Measurements from ENCODE around the gene RFX2.

Gene RFX2

GRCh38 chr19:5955636-5955935 lies 154.7 kb downstream of the RFX2 start:
- no peak for DNase-seq (ENCODE audit: low read depth in 2 of 2)

- DNase-seq (ENCODE audit: low read depth in 2 of 2) = no peak
These were observed 156.0 kb downstream of the RFX2 start for GRCh38 chr19:5954293-5954692.

DNA sequence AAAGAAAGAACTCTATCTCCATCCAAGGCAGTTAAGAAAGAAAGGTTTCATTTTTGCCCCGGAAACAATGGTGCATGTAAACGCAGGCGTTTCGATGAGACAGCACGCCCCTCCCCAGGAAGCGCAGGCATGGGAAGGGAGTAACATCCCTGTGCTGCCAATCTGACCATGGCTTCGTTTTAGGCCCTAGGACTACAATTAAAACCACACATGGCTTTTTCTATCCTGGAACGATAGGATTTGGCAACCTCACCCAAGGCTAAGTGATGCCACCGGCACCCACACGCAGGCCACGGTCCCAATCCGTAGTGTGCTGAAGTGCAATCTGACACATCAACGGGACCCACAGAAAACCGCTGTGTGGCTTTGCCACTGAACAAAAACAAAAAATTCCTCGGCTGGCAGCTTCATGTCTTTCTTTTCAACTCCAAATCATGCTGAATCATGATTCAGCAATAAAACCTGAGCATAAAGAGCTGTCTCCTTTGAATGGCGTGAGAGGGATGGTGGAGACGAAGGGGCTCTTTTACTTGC lies 156.6 kb downstream of the RFX2 start:
- DNase-seq (ENCODE audit: low read depth in 2 of 2) = no peak

GRCh38 chr19:5953030-5953589 lies 157.2 kb downstream of the RFX2 start:
- no peak for DNase-seq (ENCODE audit: low read depth in 2 of 2)

DNA sequence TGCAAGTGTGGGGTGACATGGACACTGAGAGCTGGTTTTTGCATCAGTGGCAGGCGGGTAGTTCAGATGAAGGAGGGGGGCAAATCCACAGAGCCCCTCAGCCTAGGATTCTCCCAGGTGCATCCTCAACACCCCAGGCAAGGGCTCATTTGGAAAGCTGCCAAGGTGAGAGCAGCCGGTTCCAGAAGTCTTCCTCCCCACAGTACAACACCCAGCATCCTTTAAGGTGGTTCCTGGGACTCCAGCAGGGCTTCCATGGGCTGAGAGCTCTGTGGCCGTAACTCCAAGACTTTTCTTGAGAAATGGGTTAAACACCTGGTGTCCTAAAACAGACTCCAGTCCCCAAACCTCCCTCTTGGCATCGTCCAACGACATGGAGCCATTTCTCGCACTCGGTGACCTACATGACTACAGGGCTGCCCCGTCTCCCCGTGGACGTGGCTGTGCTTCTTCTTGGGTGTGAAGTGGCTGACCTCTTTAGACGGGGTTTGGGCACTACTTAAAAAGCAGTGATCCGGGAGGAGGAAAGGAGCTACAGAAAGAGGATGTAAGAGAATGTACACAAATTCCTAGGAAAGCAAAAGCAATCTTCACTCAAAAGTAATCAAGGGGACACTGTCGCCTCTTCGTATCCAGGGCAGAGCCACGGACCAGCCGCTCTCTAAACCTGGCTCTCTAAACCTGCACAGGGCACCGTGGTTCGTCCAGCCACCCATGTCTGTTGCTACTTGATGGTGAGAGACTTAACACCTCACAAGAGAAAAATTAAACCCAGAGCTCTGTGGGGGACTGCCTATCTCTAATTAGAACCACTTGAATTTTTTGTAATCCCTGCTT lies 157.9 kb downstream of the RFX2 start:
- DNase-seq (ENCODE audit: low read depth in 2 of 2) = no peak

DNA sequence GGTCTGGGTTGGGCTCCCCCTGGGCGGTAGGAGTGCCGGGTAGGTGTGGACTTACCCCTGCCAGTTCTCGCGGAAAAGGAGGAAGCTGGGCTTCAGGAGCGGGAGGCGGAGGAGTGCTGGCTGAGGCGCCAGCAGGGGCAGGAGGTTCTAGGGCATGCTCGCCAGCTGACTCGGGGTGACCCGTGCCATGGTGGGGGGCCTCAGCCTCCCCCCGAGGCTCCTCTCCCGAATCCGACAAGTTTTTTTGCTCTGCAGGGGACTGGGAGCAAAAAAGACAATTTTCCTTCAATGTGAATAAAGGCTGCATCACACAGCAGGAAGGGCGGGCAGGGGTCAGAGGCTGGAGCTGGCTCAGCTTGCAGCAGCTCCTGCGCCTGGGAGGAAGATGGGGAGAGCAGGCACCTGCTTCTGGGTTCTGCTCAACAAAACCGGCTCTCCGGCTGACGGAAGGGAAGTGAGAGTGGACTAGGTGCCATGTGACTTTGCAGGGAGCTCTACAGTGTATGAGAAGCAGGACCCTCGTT lies 158.9 kb downstream of the RFX2 start:
- DNase-seq (ENCODE audit: low read depth in 2 of 2) = no peak

DNA sequence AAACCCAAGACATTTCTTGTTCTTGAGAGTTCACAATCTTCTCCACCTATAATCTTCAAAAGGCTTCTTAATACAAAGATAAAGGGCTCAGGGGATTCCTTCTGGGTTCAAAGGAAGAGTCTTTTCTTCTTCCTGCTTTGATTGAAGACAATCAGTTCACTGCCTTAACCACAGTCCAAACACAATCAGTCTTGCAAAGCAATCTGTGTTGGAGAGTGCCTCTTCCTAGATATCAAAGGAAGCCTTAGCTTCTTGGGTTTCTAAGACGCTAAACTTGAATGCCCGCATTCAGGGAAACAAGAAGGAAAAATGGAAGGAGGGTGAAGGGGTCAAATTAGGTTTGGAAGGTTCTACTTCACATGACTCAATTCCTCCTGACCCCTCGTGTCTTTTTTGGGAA lies 159.6 kb downstream of the RFX2 start:
- no peak for DNase-seq (ENCODE audit: low read depth in 2 of 2)

- no peak for DNase-seq (ENCODE audit: low read depth in 2 of 2)
These were observed 160.5 kb downstream of the RFX2 start for GRCh38 chr19:5949792-5950305.

DNA sequence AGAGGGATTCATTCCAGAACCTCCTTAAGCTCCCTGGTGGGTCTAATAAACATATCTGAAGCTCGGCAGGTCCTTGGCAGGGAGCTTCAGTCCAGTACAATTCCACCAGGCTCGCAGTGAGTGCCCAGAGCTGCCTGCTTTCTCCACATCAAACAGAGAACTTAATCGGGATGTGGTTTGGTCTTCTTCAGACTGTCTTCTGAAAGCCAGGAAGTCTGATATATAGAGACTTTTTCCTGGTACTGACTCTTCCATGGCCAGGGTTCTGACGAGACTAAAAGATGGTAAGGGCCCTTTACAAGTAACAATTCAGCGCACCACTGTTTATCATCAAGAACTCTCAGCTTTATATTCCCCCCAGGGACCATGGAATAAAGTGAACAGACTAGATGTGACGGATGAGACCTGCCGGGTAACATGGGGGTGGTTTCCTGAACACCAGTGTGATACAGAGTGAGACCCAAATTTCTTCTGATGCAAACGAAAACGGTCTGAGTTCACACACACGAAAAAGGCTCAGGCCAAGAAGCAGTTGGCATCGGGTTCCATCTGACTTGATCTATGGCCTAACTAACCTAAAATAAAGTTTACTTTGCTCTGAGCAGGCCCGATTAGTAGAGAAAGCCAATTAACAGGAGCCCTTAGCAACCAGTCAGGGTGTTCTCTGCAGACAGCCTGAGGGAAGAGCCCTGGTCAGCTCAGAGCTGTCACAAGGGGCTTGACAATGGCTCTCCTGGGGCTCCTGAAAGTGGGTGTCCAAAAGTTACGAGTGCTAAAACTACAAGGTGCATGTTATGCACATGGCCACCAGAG lies 161.3 kb downstream of the RFX2 start:
- DNase-seq (ENCODE audit: low read depth in 2 of 2) = no peak

DNA sequence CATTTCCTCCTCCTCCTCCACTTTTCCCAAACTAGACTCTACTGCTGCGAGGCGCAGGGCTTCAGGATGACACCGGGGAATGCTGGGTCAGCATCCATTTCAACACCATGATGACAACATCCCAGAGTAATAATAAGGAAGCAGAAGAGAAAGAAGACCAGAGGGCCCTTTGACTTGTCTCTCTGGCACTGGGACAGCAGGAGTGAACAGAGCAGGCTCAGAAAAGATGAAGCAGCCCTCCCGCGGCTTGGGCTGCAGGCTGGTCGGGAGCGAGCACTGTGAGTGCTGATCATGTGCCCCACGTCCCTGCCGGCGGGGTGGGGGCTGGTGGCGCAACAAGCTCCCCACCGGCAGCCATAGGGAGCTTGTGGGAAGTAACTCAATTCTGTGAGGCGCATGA lies 162.9 kb downstream of the RFX2 start:
- DNase-seq (ENCODE audit: low read depth in 2 of 2) = no peak

DNA sequence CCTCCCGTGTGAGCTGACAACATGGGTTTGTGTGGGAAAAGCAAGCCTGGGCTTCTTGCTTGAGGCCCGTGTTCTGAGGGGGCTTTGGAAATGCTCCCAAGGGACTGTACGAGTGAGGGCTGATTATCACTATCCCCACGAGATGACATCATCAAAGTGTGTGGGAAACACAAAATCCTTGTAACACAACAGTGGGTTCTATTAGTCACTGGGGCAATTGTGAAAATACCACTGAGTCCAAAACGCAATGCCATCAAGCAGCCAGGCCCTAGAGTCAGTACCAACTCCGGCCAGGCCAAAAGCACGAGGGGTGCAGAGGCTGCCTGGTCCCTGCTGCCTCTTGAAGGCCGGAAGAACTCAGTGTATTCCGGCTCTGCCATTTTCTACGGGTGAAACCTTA lies 166.7 kb downstream of the RFX2 start:
- DNase-seq (ENCODE audit: low read depth in 2 of 2) = no peak
